Stomach (tissue), 4 donors: ENCODE results near the gene GAP43.
A peak's percentile ranks its signal among the peaks of the same experiment; 100 is the strongest.

Experiments
- EP300 ChIP-seq: sonication (generic); formaldehyde crosslinking; IDR thresholded peaks from one replicate; pipeline ENCODE4 v1.6.1; 2017; ENCODE audit warnings: antibody characterized with exemption
- POLR2A ChIP-seq, 4 donors: fragments of 450-650 bp; IDR thresholded peaks; one replicate each; pipeline ENCODE4 v1.6.1; 2016; ENCODE audit warnings: antibody characterized with exemption in 4 of 4, control low read depth in 2 of 4, mild to moderate bottlenecking in 1 of 4, moderate library complexity in 1 of 4
- POLR2AphosphoS5 ChIP-seq, 3 donors: sonication (generic); formaldehyde crosslinking; IDR thresholded peaks; one replicate each; pipeline ENCODE4 v1.6.1; 2016; ENCODE audit warnings: antibody characterized with exemption in 3 of 3
- TF ChIP-seq, protein P1 (sequence below), 7 experiments: fragments of 450-650 bp in 4 of 7; fragments of 200-600 bp in 3 of 7; sonication (generic) in 3 of 7; IDR thresholded peaks; one replicate each; pipeline ENCODE4 v1.5.1; 2016 to 2019; ENCODE audit warnings: antibody characterized with exemption in 7 of 7, control low read depth in 2 of 7, mild to moderate bottlenecking in 1 of 7

GRCh38 chr3:115692887-115693524 lies 69.7 kb downstream of the GAP43 start:
- TF ChIP-seq, protein P1, sequence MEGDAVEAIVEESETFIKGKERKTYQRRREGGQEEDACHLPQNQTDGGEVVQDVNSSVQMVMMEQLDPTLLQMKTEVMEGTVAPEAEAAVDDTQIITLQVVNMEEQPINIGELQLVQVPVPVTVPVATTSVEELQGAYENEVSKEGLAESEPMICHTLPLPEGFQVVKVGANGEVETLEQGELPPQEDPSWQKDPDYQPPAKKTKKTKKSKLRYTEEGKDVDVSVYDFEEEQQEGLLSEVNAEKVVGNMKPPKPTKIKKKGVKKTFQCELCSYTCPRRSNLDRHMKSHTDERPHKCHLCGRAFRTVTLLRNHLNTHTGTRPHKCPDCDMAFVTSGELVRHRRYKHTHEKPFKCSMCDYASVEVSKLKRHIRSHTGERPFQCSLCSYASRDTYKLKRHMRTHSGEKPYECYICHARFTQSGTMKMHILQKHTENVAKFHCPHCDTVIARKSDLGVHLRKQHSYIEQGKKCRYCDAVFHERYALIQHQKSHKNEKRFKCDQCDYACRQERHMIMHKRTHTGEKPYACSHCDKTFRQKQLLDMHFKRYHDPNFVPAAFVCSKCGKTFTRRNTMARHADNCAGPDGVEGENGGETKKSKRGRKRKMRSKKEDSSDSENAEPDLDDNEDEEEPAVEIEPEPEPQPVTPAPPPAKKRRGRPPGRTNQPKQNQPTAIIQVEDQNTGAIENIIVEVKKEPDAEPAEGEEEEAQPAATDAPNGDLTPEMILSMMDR (IDR thresholded peaks at IDR 0.05): peak in 5 of 7 experiments; percentile 61 to 74 (median 72)
- TF ChIP-seq EP300 (no peak), POLR2A (IDR thresholded peaks at IDR 0.05) (no peak), POLR2AphosphoS5 (IDR thresholded peaks at IDR 0.05) (peak in 1 of 3 donors; percentile 53)
